ENCODE results near the gene APOL4.
A peak's percentile ranks its signal among the peaks of the same experiment; 100 is the strongest.
"Not testable (repeated sequence)": the region's sequence is repeated elsewhere in the genome, so short reads cannot be mapped to it uniquely, and the experiment has no call there.

Gene APOL4, protein sequence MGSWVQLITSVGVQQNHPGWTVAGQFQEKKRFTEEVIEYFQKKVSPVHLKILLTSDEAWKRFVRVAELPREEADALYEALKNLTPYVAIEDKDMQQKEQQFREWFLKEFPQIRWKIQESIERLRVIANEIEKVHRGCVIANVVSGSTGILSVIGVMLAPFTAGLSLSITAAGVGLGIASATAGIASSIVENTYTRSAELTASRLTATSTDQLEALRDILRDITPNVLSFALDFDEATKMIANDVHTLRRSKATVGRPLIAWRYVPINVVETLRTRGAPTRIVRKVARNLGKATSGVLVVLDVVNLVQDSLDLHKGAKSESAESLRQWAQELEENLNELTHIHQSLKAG

DNA sequence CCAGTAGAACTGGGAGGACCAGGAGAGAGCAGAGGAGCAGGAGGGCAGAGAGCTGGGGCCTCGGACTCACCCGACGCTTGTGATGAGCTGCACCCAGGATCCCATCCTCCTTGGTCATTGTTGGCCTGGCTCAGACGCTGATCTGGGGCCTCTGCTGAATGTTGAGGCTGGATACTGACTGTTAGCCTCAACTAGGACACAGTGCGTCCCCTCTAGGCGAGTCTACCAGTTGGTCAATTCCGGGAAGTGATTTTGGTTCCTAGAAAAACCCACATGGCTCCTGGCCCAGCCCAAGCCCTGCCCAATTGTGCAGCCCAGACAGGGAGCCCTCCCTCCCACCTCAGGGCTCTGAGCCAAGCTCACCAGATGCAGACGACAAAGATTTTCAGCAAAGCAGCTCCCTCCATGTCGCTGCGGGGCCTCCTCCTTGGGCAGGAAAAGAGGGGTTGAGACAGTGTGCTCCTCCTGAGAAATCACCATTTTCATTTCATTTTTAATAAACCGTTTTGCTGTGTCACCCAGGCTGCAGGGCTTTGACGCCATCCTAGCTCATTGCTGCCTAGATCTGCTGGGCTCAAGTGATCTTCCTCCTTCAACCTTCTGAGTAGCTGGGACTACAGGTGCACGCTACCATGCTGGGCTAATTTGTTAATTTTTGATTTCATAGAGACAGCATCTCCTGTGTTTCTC is at the start of gene APOL4:
APOL4 (minus strand) TSS at position 180 of the 690 bp plus-strand sequence; CDS start at position 105, 75 bp downstream.
- no peak for DNase-seq (ENCODE audit: low read depth in 2 of 2)

DNA sequence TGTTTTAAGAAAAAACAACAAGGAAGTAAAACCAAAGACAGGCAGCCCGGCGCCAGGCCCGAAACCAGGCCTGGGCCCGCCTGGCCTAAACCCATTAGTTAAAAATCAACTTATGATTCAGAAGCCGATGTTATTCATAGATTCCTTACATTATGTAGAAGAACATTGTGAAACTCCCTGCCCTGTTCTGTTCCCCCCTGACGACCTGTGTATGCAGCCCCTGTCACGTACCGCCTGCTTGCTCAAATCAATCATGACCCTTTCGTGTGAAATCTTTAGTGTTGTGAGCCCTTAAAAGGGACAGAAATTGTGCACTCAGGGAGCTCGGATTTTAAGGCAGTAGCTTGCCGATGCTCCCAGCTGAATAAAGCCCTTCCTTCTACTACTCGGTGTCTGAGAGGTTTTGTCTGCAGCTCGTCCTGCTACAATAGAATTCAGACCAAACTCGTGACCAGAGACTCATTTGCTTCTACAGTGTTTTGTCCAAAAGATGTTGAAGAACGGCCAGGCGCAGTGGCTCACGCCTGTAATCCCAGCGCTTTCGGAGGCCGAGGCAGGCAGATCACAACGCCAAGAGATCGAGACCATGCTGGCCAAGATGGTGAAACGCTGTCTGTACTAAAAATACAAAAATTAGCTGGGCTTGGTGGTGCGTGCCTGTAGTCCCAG is 48.8 kb upstream of the APOL4 start:
- DNase-seq (ENCODE audit: low read depth in 2 of 2): not testable (repeated sequence)

DNA sequence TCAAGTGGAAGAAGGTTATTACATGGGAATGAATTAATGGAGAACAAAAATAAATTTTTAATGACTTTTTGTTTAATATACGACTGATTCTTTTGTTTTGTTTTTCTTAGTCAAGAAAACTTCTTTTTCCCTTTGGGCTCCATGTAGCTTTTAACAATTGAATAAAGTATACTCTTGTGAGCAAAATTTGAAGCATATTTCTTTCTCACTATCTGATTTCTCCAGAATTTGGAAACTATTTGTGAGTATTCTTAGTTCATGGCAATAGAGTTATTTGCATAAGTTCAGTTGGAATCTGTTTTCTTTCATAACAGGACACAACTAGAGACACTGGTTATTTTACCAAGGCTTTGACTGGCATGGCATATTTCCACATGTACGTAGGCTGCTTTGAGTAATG is 47.6 kb upstream of the APOL4 start:
- DNase-seq (ENCODE audit: low read depth in 2 of 2): no peak

DNA sequence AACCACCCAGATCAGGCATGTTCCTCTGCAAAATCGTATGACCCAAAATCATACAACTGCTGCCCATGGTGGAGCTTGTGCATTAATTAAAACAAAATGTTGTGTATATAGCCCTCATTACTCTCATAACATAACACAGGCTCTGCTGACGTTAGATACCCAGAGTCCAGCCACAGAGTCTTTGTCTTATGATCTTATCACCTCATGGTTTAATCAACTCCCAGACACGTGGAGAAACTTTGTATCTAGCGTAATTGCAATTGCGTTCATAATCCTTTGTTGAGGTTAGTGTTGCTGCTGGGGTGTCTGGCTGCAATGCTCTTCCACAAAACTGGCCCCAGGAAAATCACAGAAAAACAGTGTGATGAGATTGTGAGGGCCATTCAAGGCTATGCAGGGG is 46.3 kb upstream of the APOL4 start:
- no peak for DNase-seq (ENCODE audit: low read depth in 2 of 2)

DNA sequence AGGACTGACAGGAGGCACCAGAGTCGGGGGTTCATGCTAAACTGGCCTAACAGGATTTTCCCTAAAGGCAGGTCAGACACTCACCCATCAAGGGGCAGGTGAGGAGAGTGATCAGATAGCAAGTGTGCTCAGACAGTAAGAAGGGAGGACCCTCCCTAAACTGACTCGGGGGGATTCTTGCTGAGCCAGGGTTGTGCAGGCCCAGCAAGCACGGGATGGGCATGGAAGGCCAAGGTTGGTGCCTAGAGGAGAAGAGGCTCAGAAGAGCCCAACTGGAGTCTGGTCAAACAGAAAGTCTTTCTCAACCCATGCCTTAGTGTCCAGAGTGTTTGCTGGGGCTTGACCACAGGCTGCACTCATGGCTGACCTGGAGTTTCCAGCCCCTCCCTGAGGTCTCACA is 45.1 kb upstream of the APOL4 start:
- no peak for DNase-seq (ENCODE audit: low read depth in 2 of 2)

DNA sequence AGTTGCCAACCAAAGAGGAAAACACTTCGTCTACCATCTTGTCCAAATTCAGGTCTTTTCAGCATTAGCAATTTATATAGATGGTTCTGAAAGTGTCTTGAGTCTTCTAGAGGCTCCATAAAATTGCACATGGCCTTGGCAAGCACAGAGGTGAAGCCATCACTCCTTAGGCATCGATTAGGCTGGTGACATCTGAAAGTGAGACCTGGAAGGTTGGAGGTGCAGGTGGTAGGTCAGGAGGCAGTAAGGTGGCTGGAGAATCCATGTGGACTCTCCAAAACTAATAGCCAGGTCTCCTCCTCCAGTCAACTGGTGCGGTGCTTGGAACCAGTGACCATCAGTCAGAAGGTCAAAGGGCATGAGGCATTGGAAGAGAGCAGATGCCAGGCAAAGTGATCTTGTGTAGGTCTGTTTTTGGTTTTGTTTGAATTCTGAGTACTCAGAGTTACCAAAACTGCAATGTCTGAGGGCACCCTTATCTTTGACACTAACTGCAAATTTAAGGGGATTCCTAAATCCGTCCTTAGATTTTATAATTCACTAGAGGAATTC is 44.3 kb upstream of the APOL4 start:
- DNase-seq (ENCODE audit: low read depth in 2 of 2): no peak

DNA sequence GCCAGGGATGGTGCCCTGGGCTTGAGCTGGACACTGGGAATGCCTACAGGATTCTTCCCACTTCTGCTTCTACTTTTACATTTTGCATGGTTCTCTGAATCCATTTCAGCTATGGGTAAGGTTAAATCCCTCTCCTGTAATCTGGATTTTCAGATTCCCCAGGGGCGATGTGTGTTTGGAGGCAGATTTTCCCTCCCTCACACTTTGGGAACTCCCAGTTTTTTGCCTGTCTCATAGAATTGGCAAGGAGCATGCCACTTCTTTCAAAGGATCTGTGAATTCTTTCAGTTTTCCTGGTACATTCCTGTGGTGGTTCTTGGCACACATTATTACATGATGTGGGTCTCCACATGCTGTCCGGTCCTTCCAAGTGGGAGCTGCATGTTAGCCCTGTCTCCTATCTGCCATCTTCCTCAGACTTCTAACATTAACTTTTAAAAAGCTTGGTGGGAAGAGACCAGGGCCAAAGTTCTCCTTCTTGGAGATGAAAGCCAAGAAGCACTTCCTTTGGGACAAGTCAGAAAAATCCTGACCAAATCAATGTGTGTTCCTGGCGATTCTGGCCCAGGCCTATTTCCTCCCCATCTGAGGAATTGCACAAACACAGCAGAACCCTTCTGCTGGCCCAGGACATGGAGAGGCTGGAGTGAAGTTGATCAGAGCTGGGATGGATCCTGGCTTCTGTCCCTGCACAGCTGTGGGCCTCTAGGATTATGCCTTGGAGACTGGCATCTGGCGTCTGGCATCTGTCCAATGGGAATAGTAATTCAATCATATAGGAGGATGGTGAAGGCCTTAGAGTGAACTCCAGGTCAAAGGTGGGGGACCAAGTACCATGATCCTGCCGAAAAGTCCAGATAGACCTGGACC is 43.1 kb upstream of the APOL4 start:
- no peak for DNase-seq (ENCODE audit: low read depth in 2 of 2)

DNA sequence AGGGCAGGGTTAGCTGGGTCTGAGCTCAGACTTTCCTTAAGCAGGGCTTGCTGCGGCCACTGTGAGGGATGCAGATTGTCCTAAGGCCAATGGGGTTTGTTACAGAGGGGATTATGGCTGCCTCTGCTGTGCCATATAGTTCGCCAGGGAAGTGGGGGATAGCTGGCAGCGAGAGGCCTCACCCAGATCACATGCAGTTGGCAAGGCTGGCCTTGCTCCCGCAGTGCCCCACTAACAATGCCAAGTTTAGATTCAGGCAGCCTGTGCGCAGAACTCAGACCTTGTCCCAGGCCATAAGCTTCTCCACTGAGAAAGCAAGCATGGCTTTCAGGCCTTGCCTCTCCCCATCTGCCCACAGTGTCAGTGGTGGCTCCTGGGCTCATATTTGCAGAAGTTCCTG is 42.4 kb upstream of the APOL4 start:
- DNase-seq (ENCODE audit: low read depth in 2 of 2): no peak

DNA sequence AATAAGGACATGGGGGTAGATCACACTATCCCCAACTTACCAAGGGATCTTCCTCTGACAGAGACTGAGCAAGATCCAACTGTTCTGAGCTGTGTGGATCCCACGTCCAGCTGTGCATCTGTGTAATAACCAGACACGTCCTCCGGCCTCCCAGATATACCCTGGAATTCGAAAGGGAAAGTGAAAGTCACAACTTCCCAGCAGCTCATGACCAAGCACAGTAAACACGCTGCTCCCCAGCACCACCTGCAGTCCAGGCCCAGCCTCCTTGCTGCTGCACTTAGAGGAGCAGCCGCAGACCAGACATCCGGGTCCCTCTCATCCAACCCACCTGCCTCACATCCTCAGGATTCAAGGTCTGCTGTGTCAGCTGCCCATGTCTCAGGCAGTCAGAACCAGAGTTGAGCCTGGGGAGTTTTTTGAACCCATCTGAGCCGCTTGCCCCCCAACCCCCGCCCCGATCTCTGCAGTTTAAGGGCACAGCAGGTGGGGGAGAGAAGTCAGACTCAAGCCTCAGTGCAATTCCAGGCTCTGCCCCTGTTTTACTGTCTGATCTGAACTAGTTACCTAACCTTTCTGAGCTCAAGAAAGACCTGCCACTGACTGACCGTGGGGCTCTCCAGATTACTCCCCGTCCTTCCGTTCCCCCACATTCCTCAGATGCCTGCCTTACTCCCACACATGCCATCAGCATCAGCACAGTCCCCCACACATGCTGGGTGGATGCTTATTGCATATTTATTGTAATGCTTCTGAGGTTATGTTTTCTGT is 38.0 kb upstream of the APOL4 start, which contains the start of gene APOL2:
APOL2 (minus strand) TSS at position 127 of the 771 bp plus-strand sequence. CDS start 6,365 bp downstream, outside the sequence.
- DNase-seq (ENCODE audit: low read depth in 2 of 2): peak; percentile 69 to 82

DNA sequence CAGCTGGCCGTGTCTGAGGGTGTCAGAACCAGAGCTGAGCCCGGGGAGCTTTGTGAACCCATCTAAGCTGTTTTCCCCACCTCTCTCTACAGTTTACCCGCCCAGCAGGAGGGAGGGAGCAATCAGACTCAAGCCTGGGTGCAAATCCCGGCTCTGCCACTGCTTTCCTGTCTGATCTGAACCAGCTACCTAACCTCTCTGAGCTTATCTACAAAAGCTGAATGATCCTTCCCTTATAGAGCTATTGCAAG is 37.5 kb upstream of the APOL4 start:
- no peak for DNase-seq (ENCODE audit: low read depth in 2 of 2)

DNA sequence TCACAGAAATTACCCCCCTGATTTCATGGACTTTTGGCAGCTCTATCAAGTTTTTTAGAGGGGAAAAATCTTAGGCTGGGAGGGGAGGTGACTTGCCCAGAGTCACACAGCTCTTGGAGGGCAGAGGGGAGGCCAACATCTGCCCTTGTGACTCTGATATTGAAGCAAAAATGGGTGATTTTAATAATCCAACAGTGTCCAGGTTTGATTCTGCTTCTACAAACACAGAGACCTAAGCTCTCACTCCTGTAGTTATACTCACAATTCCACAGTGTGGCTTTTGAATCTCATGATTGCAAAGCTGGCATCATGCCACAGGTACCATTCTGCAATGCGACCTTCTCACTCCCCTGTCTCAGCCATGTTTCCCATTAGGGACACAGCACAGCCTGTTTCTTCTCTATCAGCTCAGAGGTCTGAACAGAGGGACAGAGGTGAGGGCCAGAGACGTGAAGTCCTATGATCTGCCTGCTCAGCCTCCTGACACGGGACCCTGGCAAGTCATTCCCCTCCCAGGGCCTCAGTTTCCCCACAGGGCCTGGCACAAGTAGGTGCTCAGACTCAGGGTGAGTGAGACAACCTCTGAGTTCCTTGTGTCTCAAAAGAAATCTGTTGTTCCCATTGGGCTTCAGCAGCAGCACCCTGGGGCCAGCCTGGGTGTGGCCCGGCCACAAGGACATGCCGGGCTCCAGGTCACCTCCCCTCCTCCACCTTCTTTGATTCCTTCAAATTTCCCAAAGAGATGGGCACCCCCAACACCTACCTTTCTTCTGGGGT is 37.0 kb upstream of the APOL4 start:
- no peak for DNase-seq (ENCODE audit: low read depth in 2 of 2)

DNA sequence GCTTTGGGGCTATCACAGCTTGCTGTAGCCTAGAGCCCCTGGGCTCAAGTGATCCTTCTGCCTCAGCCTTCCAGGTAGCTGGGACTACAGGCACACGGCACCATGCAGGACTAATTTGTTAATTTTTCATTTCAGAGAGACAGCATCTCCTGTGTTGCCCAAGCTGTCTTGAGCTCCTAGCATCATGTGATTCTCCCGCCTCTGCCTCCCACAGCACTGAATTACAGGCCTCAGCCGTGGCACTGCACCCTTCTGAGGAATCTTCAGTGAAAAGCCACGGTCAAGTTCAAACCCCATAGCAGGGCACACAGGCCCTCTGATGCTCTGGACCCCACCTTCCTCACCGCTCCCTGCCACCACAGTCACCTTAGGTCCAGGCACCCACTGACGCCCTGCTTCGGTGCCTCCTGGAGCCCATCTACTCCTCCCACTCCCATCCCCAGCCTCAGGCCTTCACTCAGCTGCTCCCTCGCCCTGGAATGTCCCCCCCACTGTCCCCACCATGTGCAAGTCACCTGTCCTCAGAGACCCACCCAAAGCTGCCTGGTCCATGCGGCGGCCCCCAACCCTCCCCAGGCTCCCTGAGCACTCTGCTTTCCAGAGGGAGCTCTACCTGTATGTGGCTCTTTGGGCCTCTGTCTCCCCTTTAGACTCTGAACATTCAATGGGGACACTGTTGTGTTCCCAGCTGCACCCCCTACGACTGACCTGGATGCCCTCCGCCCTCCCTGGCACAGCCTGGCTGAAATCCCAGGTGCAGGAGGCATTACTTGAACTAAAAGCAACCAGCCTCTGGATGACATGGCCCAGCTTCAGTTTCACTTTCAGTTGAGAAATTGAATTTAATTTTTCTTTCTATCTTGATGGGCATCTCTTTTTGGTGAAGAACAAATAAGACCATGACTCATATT is 36.1 kb upstream of the APOL4 start:
- no peak for DNase-seq (ENCODE audit: low read depth in 2 of 2)

DNA sequence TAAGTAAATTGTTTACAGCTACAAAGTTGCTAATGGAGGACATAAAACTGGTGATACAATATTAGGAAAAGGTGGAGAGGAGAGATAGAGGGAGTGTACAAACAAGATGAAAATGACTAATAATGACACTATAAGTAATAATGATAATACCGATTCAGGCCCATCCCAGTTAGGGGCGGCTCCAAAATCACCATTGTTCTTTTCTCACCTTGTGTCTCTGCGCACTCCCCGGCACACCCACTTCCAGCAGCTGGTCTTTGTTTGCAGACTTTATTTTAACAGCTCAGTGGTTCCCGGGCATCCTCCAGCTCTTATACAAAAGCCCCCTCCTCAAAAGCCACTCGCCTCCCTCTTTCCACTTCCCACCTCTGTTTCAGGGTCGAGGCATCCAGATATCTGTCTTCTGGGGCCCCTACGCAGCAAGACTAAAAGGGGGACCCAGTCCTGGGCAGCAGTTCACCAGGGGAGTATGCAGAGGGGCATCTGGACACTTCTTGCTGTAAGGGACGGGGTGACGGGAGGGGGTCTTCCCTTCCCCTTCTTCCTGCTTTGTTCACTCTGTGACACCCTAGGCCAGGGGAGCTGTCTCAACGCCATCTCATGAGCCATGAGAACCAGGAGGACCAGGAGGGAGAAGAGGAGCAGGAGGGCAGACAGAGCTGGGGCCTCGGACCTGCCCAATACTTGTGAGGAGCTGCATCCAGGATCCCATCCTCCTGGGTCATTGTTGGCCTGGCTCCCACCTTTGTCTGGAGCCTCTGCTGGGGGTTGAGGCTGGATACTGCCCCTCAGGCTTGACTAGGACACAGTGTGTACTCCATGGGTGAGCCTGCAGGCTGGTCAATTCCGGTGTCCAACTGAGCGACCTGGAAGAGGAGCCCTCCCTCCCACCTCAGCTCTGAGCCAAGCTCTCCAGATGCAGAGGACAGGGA is 35.0 kb upstream of the APOL4 start:
- no peak for DNase-seq (ENCODE audit: low read depth in 2 of 2)

DNA sequence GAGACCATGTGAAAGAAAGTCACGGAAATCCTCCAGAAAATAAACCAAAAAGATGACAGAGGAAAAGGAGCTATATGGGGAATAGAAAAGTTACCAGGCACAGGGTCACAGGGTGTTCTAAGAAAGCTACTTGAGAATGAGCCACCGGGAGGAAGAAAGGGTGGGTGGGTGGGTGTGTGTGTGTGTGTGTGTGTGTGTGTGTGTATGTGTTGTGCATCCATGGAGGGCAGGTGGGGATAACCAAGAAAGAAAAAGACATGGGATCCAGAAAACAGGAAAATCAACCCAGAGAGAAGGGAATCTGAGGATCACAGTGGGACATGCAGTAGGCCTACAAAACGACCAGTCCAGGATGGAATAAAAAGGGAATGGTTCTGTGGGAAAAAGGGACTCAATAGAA is 34.0 kb upstream of the APOL4 start:
- DNase-seq (ENCODE audit: low read depth in 2 of 2): no peak

DNA sequence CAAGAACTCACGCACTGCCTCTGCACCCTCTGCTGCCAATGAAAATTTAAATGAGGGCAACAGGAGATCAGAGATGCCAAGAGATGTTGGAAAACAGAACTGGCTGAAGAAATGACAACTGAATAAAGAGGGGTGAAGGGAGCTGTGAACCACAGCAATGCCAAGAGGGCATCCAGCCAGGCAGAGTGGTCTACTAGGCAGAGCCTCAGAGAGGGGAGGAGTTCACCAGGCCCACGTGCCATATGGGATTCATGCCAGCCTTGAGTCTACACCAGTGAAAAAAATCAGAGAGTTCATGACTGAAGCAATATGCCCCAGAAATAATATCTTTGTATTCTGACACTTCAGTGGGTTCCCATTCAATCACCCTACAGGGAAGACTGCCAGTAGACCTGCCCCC is 33.3 kb upstream of the APOL4 start:
- no peak for DNase-seq (ENCODE audit: low read depth in 2 of 2)

DNA sequence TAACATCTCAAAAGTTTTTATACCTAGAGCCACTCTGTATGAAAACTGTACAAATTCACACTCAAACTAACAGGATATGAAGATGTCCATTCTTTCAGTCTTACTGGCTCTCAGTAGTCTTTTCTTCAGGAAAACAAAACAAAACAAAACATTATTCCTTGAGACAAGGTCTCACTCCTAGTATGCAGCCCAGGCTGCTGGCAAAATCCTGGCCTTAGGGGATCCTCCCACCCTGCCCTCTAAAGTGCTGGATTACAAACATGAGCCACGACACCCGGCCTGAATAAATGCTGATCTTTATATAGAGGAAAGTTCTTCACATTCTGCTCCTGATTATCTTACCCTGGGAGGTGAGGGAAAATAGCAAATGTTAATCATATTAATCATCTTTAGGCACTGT is 32.6 kb upstream of the APOL4 start:
- no peak for DNase-seq (ENCODE audit: low read depth in 2 of 2)

DNA sequence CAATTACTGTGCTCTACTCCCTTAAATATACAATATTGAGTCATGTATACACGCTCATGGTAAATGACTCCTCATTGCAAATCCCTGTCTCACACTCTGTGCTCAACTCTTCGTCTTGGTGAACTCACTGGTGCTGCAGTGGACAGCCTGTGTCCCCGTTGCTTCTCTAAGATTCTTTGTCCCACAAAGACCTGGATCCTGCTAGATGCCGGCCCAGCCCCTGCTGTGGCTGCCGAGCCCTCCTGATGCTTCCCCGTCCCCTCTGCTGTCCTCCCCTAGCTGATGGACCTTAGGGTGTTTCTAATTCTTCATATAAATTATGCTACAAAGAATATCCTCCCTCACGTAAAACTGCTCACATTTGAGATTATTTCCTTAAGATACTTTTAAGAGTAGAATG is 32.2 kb upstream of the APOL4 start:
- no peak for DNase-seq (ENCODE audit: low read depth in 2 of 2)

All from stimulated activated CD4-positive, alpha-beta T cell treated with anti-CD3 and anti-CD28 coated beads, Interleukin-12 subunit alpha, Interleukin-12 subunit beta, amount 100 ng/mL, for 24 hours (primary cell).